Bone marrow (tissue), 2 donors: ENCODE data around the gene RCC2.
"Not testable (repeated sequence)": the region's sequence is repeated elsewhere in the genome, so short reads cannot be mapped to it uniquely, and the experiment has no call there.

Source experiments
- DNase-seq, 2 donors: peaks; one replicate each; lab custom pipeline; 2025; lab: John Stamatoyannopoulos, UW

The RCC2 gene

DNA sequence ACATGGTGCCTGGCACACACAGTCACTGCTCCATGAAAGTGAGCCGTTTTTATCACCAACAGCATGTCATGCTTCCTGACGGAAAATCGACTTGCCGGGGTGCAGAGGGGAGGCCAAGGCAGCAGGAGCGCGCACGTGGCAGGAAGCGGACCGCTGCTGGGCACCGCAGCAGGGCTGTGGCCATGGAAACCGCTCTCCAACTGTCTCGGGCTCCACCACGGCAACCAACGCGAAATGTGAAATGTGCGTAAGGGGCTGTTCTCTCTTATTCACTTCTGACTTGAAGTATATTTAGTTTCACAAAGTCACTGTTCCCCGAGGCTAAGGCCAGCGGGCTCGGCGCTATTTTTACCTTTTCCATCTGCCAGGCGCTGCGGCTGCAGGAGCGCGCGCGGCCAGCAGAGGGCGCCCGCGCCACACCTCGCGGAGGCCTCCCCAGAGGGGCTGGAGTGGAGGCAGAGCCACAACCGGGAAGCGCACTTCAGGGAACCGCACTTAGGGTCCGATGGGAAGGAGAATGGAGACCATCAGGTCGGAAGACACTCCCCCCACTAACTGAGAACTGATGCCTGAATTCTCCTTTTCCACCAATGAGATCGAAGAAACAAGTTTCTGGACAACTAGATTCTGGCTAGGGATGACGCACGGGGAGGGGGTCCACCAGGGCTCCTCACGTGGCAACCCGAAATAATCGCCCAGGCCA, 19.7 kb downstream of the RCC2 start:
- DNase-seq: peak in 1 of 2 donors; percentile 25

DNA sequence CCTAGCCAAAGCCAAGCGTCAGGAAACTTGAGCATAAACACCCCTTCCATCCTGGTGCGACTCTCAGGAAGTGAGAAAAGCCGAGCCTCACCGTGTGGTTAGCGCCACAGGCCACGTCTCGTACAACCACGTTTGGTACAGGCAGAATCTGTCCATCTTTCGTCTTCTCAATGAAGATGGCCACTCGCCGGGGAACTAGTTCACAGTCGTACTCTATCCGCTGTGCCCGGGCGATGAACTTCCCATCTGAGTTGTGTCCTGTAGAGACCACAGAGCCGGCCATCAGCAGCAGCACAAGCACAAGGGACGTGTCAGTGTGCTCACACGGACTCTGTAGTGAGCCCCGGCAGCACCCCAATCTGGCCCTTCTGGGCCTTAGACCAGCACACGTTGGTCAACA, 23.1 kb downstream of the RCC2 start:
- DNase-seq: no peak

DNA sequence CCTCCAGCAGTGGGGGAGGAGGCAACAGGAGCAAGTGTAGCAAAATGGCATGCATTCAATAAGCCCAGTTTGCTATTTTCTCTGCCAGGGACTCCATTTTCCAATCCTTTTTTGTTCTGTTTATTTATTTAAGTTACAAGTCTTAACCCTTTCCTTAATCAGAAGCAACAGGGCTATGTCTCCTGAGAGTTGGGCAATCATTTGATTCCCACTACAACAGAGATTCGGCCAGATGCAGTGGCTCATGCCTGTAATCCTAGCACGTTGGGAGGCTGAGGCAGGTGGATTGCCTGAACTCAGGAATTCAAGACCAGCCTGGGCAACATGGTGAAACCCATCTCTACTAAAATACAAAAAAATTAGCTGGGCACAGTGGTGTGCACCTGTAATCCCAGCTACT, 25.5 kb downstream of the RCC2 start:
- no peak for DNase-seq

DNA sequence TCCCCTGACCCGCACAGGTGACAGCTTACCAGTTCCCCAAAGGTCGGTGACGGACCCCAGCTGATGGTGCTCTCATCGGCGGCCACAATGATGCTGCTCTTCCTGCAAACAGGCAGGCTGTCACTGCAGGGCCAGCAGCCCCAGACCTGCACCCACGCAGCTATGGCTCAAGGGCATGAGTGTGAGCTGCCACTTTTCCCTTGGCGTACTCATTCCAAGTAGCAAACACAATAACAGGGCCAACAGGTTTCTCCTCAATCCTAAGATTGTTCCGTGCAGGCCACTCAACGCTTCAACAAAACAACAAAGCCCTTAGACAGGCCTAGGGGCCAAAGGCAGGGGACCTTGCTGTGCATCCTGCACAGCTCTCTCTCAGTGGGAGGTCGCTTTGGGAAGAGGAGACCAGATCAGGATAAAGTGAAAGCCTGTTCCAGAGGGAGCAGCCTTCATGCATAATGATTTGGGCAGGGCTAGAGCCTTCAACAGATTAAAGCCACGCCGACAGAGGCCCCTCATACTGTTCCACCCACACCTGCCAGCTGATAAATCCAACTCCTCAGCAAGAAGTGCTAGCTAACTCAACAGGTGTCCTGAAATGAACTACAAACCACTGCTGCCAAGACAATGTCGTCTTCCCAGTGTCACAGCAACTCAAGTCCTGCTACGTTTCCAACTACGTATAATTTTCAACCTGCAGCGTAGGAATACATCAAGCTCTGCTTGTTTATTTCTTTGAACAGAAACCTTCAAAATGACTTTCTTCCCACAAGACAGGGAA, 27.2 kb downstream of the RCC2 start:
- DNase-seq: no peak

DNA sequence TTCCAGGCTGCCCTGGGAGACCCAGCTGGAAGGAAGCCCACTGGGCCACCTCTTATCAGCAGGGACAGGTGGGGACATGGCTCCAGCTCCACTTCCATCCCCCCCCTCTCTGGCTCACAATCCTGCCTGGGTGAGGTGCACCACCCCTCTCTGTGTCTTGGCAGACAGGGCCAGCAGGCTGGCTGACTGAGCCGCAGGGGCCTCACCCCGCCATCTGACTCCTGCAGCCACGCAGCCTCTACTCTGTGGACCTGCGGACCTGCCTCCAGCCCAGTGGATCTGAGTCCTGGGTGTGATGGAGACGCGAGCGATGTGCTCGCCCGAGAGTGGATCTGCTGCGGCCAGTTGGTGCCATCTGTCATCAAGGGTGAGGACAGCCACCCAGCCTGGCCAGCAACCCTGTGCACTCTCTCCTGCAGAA, 30.1 kb downstream of the RCC2 start:
- DNase-seq: no peak

DNA sequence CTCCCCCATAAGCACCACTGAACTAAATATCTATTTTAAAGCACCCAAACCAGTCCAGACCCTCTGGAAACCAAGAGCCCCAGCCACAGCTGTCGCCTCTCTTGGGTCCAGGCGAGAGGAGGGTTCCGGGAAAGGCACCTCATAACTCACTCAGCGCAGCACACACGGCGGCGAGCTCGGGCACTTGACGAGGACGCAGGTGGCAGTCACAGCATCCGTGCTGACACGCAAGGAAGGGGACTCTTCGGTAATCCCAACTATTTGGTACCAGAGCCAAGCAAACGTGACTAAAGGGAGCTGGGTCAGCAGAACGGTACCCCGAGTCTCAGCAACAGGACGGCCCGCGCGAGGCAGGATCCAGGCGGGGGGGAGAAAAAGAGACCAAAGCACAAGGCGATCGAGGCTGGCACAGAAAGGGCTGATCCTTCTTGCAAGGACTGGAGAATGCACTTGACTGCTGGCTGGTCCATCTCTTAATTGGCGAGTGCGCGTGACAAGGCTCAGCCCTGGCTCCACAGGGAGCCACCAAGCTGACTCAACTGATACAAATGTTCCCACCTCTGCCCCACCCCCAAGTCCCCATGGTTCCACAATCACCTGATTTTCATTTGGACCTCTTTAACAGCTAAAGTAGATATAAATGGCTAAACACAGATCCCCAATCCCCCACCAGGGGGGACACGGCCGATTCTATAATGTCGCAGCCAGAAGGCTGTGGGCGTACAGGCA, 31.5 kb downstream of the RCC2 start:
- not testable (repeated sequence) for DNase-seq

DNA sequence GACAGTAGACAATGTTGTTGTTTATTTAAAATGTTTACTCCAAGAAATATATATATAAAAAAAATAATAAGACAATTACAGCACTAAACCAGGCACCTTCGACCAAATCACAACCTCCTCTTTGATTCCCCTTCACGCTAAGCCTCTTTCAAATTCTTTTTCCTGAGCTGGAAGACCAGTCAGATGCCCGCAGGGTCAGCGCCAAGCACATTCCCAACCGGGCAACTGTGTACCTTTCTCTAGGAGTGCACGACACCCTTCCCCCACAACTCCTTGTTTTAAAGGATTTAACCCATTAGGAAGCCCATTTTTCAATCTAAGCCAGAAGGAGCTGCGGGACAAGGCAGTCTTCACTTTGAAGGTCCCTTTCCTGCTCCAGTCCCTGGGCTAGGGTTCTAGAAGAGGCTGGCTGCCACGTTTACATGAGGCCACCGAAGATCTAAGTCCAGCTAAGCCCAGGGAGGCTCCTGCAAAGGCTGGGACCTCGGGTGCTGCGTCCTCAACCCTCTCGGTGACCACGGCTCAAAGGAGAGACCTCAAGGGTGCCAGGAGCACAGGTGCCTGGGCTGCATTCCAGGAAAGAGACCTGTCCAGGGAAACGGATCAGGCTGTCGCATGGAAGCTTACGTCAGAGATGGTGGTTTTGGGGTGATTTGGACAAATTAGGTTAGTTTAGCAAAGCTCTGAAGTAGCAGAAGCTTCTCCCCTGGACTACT, 32.6 kb downstream of the RCC2 start:
- not testable (repeated sequence) for DNase-seq

DNA sequence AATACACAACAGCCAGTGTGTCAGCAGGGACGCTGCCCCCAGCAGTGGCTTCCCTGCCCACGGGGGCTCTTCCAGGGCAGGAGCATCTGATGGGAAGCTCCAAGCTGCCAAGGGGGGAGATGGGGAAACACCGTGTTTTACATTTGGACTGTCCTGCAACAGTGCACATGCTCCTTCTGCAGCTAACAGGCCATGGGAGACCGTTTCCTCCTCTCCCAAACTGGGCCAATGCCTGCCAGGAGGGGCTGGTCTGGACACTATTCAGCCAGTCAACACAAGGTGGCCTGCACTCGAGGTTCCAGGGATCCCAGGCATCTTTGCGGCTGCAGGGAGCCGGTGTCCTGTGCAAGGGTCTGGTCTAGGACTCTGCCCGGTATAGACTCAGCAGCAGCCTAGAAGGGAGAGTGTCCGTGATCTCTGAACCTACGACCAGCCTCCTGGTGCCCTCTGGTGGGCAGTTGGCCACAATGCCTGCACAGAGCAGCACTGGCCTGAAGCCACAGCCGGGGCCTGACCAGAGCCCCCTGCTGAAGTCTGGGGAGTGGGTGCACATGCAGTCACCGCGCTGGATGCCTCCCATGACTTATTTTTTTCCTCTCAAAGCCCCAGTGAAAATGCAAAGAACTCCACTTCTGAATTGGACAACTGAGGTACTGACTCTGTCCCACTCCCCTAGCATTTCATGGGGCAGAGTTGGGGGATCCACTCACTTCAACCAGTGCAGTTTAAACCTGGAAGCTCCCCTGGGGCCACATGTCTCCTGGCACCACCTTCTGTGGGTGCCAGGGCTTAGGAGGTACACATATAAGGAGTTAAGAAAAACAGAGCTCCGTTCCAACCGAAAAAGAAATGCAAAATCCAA, 33.3 kb downstream of the RCC2 start:
- DNase-seq: peak; percentile 6 to 10

DNA sequence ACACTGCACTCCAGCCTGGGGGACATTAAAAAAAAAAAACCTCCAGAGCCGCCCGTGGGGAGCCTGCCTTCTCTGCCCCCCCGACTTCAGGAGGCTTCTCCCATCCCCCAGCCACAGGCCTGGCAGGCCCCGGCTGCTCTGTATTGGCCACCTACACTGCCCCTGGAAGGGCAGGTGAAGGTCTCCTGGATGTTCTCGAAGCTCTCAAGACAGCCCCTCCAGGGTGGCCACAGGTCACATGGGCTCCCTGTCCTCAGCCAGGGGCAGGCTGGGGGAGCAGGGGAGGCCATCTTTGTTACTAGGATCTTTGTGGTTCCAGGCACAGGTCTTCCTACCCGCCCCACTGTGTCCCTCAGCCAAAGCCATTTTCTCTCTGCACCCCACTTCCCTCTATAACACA, 34.7 kb downstream of the RCC2 start:
- no peak for DNase-seq

DNA sequence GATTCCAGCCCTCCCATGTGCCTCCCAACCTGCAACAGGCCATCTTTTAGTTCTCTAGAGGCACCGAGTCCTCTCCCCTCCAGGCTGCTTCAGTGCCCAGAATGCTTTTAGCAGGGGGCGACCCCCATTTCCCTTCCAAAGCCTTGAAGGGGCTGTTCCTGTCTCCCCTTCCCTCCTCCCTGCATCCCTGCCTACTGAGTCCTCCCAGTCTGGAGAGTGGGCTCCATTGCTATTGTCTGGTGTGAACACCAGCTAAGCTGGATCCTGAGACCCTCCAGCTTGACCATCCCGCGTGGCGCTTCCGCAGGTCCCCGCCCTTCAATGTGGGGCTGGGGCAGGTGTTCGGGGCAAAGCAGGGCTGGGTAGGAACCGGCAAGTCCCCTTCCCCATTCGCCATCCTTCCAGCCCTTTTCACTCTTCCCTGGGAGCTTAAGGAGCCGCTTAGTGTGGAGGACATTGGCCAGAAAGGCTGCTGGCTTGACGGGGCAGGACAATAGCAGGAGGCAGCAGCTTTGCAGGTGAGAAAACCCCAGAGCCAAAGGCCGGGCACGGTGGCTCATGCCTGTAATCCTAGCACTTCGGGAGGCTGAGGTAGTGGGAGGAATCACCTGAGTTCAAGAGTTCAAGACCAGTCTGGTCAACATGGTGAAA, 35.3 kb downstream of the RCC2 start:
- DNase-seq: no peak

DNA sequence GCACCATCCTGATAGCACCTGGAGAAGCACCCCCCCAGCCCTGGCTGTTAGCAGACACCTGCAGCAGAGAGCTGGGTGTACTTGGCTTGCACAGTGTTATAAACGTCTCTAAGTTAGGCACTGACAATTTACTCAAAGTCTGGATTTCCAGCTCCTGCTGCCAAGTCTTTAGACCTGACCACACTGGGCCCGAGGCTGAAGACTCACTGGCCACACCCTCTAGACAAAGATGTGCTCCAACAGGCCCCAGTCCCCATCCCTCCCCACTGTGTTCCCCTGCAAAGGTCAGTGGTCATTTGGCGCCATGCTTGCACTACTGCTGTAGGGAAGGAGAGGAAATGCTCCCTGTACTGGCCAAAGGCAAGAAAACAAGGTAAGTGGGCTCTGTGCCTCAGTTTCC, 36.4 kb downstream of the RCC2 start:
- DNase-seq: no peak

DNA sequence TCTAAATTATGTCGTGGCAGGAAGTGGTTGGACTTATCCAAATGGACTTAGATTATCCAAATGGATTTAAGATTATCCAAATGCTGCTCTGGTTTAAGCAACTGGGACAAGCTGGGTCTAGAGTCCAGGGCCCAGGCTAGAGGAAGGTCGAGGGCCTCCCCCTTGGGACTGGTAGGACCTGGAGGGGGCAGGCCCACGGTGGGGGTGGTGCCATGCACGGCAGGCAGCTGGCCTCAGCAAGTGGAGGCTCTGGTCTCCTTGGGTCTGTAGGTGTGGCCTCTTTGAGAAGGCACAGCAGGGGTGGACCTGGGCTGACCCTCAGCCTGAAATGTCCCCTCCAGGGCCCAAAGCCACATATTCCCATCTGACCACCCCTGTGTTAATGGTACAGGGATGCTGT, 37.6 kb downstream of the RCC2 start:
- DNase-seq: no peak

DNA sequence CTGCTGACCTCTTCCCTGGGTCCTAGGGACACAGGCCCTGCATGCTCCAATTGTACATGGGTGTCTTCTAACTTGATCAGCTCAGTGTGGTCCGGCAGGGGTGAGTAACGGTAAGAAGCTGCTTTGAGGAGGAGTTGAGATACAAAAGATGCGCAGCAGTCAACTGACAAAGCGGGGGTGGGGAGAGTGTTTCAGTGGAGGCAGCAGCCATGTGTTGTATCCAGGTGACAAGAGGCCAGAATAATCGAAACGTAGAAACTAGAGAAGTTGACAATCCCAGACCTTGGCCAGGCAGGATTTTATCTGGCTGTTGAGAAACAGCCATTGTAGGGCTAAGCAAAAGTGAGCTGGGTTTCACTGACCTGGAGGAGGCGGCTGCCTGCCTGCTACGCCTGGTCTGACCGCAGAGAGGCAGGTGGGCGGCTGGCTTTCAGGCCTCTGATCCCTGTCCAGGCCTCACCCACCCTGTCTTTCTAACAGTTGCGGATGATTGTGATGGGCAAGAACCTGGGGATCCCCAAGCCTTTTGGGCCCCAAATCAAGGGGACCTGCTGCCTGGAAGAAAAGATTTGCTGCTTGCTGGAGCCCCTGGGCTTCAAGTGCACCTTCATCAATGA, 38.6 kb downstream of the RCC2 start:
- no peak for DNase-seq

DNA sequence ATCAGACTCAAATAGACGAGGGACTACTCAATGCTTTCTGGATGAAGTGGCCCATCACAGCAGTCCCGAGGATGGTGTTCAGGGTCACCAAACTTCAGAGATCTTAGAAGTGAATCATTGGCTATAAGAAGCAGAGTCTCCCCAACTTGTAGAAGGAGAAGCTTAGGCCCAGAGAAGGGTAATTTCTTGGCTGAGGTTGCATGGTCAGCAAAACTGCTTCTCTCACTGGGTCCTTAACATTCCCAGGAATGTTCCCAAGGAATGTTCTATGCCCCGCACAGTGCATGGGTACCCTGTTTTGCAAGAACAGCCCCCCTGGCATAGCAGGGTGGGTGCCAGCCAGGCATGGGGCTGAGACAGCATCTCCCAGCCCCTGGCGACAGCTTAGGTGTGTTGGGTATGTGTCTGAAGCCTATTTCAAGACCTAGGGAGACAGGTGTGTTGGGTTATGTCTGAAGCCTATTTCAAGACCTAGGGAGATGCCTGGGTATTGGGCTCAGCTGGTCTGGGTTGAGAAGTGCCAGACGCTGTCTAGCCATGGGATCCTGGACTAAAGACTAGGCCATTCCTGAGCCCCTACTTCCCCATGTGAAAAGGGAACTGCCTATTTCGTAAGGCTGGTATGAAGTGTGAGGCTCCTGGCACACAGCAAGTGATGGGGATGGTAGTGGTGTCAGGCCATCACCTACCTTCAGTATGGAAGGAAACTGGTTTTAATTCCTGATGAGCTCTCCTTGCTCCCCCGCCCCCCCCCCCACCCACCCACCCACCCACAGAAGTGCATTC, 41.4 kb downstream of the RCC2 start:
- DNase-seq: no peak

DNA sequence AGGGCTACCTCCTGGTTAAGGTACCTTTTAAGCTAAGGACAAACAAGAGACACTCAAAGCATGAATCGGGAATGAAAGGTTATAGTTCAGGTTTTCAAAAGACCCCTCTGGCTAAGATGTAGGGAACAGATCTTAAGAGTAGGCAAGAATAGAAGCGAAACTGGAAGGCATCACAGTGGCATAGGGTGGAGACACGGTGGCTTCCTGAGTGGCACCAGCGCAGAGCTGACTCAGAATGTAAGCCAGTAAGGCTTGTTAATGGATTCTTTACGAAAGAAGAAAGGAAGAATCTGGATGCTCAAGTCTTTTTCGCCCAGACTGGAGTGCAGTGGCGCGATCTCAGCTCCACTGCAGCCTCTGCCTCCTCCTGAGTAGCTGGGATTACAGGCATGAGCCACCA, 46.2 kb downstream of the RCC2 start:
- no peak for DNase-seq

DNA sequence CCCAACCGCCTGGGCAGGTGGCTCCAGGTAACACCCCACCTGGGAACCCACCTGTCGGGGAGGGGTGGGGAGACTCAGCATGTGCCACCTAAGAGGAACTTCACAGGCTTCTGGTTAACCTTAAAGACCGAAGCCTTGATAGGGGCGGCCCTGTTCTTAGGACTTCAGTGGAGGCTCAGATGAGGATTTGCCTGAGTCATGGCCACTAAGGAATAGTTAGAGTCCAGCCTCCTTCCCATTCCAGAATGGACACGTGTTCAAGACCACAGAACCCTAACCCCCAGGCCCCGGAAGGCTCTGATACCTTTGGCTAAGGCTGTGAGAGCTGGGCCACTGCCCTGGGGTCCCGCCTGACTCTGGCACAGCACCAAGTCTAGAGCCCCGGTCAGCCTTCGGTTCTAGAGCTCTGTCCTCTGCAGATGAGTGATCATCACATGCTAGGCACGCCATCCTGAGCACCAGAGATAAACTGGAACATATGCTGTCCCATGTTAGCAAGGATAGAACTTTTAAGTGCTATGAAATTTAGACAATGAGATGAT, 47.2 kb downstream of the RCC2 start:
- no peak for DNase-seq

DNA sequence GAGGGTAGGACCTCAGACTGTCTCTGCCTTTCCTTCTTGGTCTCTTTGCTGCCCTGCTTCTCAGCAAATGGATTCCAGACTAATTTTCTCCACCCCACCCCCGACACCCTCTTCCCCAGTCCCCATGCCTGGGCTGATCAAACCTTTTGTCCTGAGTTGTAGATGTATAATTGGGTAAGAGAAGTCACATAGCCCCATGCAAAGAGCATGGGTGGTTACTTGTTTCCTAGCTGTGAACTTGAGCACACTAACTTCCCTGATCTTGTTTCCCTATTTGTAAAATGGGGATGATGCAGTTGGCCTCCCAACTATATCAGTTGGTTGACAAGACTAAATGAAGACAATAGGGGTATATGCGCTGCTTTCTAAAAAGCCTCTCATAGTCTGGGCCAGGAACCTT, 58.3 kb downstream of the RCC2 start:
- no peak for DNase-seq

DNA sequence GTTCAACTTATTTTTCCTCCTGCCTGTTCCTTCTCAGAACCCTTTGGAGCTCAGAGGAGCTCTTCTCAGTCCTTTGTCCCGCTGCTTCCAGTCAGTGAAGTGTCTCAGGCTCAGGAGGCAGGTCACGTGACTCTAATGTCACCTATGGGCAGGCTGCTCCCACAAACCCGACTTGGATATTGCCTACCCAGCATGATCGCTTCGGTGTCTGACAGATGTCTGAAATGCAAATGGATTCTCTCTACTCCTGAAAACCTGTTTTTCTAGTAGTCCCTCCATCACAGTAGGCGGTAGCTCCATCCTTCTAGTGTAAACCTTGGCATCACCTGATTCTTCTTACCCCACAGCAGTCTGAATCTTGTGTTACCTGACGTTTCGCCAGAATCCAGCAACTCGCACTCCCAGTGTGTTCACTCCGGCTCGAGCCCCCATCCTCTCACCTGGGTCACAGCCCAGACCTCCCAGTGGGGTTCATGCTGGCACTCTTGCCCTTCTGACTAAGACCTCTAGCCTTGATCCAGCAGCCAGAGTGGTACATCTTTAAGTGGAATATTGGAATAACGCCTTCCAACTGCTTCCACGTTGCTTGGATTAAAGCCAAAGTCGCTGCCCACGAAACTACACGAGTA, 62.0 kb downstream of the RCC2 start:
- no peak for DNase-seq

DNA sequence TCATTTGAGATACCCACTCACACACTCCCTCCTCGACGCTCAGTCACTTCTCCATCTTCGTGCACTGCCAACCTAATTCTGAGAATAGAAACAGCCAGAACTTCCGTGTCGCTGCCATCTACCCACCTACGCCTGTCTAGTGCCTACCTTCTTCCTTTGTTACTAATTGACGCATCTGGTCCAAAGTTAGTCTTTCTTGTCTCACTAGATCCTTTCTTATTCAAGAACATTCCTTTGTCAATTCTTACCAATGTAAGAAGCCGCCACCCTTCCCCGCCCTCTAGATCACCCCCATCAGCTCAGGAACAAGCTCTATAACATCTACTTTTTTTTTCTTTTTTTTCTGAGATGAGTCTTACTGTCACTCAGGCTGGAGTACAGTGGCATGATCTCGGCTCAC, 63.8 kb downstream of the RCC2 start:
- no peak for DNase-seq
